ENCODE data around the gene PHLPP2. TPM values are rescaled to one million over a fixed set of nuclear protein-coding genes. Genes with fewer than 3 reads are reported as not detected.
"Not testable (repeated sequence)": the region's sequence is repeated elsewhere in the genome, so short reads cannot be mapped to it uniquely, and the experiment has no call there.

The PHLPP2 gene
- total and polyA plus RNA-seq, 2 donors, result 4.2 to 10.5 TPM

- Histone ChIP-seq H3K36me3 (ENCODE audit: insufficient read depth) (no peaks in the 10 kb centered on the region), H3K27ac (ENCODE audit: low read depth) (no peak overlapping the region), H3K4me3 (ENCODE audit: low read depth, low read length) (no peak overlapping the region), H3K4me1 (ENCODE audit: insufficient read depth) (no peaks in the 10 kb centered on the region)
- WGBS, result 97% methylated on average over 7 of the region's 7 CpGs
- no peak for DNase-seq (ENCODE audit: extremely low spot score)
Observed at GRCh38 chr16:71707199-71707598, 17.3 kb downstream of the PHLPP2 start.

GRCh38 chr16:71706046-71706445 is 18.5 kb downstream of the PHLPP2 start:
- Histone ChIP-seq H3K27ac (ENCODE audit: low read depth) (no peak overlapping the region), H3K4me3 (ENCODE audit: low read depth, low read length) (no peak overlapping the region), H3K36me3 (ENCODE audit: insufficient read depth) (no peaks in the 10 kb centered on the region), H3K4me1 (ENCODE audit: insufficient read depth) (no peaks in the 10 kb centered on the region)
- DNase-seq (ENCODE audit: extremely low spot score), result no peak
- 94% methylated on average over 2 of the region's 2 CpGs for WGBS

DNA sequence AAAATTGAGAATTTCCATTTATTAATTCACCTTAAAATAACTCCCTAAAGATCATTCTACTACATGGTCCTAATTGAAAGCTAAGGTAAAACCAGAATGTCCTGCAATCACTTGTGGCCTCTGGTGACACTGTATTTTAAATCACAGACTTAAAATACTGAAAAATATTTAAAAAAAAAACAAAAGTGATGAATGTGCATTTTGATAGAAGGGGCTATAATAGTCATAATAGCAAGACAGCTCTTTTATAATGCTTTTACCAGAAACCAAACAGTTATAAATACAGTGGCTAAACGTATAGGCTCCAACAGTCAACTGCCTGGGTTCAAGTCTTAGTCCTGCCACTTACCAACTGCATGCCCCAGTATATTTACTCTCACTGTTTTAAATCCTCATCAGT is 21.2 kb downstream of the PHLPP2 start:
- Histone ChIP-seq H3K4me3 (ENCODE audit: low read depth, low read length) (no peak overlapping the region), H3K36me3 (ENCODE audit: insufficient read depth) (no peaks in the 10 kb centered on the region), H3K27ac (ENCODE audit: low read depth) (no peak overlapping the region), H3K4me1 (ENCODE audit: insufficient read depth) (no peaks in the 10 kb centered on the region)
- no peak for DNase-seq (ENCODE audit: extremely low spot score)
- WGBS, result 92% methylated on average over 1 of the region's 1 CpG

DNA sequence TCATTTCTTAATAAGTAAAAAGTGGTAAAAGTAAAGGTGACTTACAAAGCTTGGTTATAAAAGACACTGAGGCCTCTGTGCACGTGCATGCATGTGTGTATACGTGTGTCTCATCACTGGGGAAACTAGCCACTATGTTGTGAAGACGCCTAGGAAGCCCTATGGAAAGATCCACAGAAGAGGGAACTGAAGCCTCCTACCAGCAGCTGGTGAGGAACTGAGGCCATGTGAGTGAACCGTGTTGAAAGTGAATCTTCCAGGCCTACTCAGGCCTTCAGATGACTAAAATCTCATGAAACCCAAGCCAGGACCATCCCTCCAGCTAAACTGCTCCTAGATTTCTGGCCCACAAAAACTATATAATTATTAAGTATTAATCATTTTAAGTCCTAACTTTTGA is 23.7 kb downstream of the PHLPP2 start:
- 89% methylated on average over 4 of the region's 4 CpGs for WGBS
- Histone ChIP-seq H3K4me3 (ENCODE audit: low read depth, low read length) (no peak overlapping the region), H3K36me3 (ENCODE audit: insufficient read depth) (no peaks in the 10 kb centered on the region), H3K4me1 (ENCODE audit: insufficient read depth) (no peaks in the 10 kb centered on the region), H3K27ac (ENCODE audit: low read depth) (no peak overlapping the region)
- DNase-seq (ENCODE audit: extremely low spot score), result no peak

DNA sequence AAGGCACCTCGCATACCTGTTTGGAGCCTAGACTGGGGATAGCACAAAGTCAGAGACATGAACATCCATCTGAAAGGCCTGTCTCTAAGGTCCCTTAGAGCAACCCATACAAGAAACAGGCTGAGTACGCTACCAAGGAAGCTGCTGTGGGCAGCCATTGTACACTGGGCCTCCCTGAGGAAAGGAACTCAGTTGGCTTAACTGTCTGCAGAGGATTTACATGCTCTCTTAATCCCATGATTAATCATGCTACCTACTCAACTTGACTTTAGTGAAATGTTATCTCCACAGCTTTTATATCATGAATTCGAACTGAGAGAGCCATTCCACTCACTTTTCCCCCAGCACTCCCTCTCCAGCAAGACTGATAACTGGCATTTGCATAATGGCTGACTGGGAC is 26.0 kb downstream of the PHLPP2 start:
- no peak overlapping the region for H3K4me3 ChIP-seq (ENCODE audit: low read depth, low read length)
- DNase-seq (ENCODE audit: extremely low spot score), result no peak
- no peaks in the 10 kb centered on the region for H3K36me3 ChIP-seq (ENCODE audit: insufficient read depth)
- no peak overlapping the region for H3K27ac ChIP-seq (ENCODE audit: low read depth)
- no peaks in the 10 kb centered on the region for H3K4me1 ChIP-seq (ENCODE audit: insufficient read depth)
- 87% methylated on average over 3 of the region's 3 CpGs for WGBS

GRCh38 chr16:71693164-71693563 is 31.3 kb downstream of the PHLPP2 start:
- WGBS, result 95% methylated on average over 5 of the region's 5 CpGs
- no peak overlapping the region for H3K27ac ChIP-seq (ENCODE audit: low read depth)
- H3K4me3 ChIP-seq (ENCODE audit: low read depth, low read length), result no peak overlapping the region
- H3K4me1 ChIP-seq (ENCODE audit: insufficient read depth), result no peaks in the 10 kb centered on the region
- no peaks in the 10 kb centered on the region for H3K36me3 ChIP-seq (ENCODE audit: insufficient read depth)
- no peak for DNase-seq (ENCODE audit: extremely low spot score)

GRCh38 chr16:71689901-71690300 is 34.6 kb downstream of the PHLPP2 start:
- 0% methylated on average over 1 of the region's 1 CpG for WGBS
- no peak for DNase-seq (ENCODE audit: extremely low spot score)
- Histone ChIP-seq H3K4me1 (ENCODE audit: insufficient read depth) (no peaks in the 10 kb centered on the region), H3K36me3 (ENCODE audit: insufficient read depth) (no peaks in the 10 kb centered on the region), H3K4me3 (ENCODE audit: low read depth, low read length) (no peak overlapping the region), H3K27ac (ENCODE audit: low read depth) (no peak overlapping the region)

- Histone ChIP-seq H3K36me3 (ENCODE audit: insufficient read depth) (no peaks in the 10 kb centered on the region), H3K4me3 (ENCODE audit: low read depth, low read length) (no peak overlapping the region), H3K27ac (ENCODE audit: low read depth) (no peak overlapping the region), H3K4me1 (ENCODE audit: insufficient read depth) (no peaks in the 10 kb centered on the region)
- 65% methylated on average over 3 of the region's 3 CpGs for whole genome bisulfite sequencing
- no peak for DNase-seq (ENCODE audit: extremely low spot score)
Observed at GRCh38 chr16:71687861-71688260, 36.6 kb downstream of the PHLPP2 start.

DNA sequence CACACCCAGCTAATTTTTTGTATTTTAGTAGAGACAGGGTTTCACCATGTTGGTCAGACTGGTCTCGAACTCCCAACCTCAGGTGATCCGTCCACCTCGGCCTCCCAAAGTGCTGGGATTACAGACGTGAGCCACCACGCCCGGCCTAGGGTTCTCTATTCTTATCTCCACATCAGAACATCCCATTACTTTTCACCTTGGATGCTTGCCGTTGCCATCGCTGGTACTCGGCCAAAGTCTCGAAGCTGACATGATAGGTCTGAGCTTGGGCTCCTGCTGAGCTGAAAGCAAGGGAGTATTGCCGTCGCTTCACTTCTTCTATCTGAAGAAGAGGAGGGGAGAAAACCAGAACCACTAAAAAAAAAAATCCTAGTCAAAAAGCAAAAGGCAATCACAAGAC is 40.2 kb downstream of the PHLPP2 start:
- not testable (repeated sequence) for H3K4me3 ChIP-seq (ENCODE audit: low read depth, low read length); H3K4me1 ChIP-seq (ENCODE audit: insufficient read depth); H3K36me3 ChIP-seq (ENCODE audit: insufficient read depth); DNase-seq (ENCODE audit: extremely low spot score); H3K27ac ChIP-seq (ENCODE audit: low read depth)
- WGBS, result 98% methylated on average over 12 of the region's 12 CpGs

DNA sequence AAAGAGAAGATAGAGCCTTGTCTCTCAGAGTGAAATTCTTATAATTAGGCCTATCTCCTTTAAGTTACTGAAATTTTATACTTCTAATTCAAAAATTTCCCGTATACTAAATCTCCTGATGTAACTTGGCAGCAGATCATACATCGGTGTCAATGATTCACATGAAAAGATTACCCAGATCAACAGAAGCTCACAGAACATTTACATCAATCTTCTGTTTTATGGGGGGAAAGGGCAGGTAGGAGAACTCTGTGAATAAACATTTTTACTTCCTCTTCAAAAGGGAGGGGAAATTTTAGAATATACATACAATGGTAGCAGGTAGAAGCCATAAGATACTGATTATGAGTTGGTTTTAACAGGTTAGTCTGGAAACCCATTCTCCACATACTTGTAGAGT is 43.1 kb downstream of the PHLPP2 start:
- peaks cover 3% of the 10 kb centered on the region for H3K36me3 ChIP-seq (ENCODE audit: insufficient read depth)

GRCh38 chr16:71676236-71676635 is 48.3 kb downstream of the PHLPP2 start:
- H3K27ac ChIP-seq (ENCODE audit: low read depth), result no peak overlapping the region
- 86% methylated on average over 5 of the region's 5 CpGs for WGBS
- no peak overlapping the region for H3K4me3 ChIP-seq (ENCODE audit: low read depth, low read length)
- no peaks in the 10 kb centered on the region for H3K4me1 ChIP-seq (ENCODE audit: insufficient read depth)
- H3K36me3 ChIP-seq (ENCODE audit: insufficient read depth), result peaks cover 3% of the 10 kb centered on the region
- DNase-seq (ENCODE audit: extremely low spot score), result no peak

More for the DNA sequence above, 43.1 kb downstream of the PHLPP2 start:
- no peak for DNase-seq (ENCODE audit: extremely low spot score)
- Histone ChIP-seq H3K4me1 (ENCODE audit: insufficient read depth) (no peaks in the 10 kb centered on the region), H3K27ac (ENCODE audit: low read depth) (no peak overlapping the region), H3K4me3 (ENCODE audit: low read depth, low read length) (no peak overlapping the region)
- WGBS, result 74% methylated on average over 2 of the region's 2 CpGs

DNA sequence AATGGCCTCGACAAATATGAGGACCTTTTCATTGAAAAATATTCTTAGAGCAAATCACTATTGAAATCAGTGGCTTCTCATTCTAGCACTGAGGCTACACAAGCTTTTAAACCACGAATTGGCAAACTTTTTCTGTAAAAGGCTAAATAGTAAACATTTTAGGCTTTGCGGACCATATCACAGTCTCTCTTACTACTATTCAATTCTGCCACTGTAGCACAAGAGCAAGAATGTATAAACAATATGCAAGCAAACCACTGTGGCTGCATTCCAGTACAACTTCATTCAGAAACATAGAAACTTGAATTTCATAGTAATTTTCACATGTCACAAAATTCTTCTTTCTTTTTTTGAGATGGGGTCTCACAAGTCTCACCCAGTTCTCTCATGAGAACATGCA is 49.1 kb downstream of the PHLPP2 start:
- H3K36me3 ChIP-seq (ENCODE audit: insufficient read depth), result peaks cover 1% of the 10 kb centered on the region
- H3K4me1 ChIP-seq (ENCODE audit: insufficient read depth), result no peaks in the 10 kb centered on the region
- 71% methylated on average over 3 of the region's 3 CpGs for WGBS
- DNase-seq (ENCODE audit: extremely low spot score), result no peak
- no peak overlapping the region for H3K4me3 ChIP-seq (ENCODE audit: low read depth, low read length)
- no peak overlapping the region for H3K27ac ChIP-seq (ENCODE audit: low read depth)

GRCh38 chr16:71674229-71674628 is 50.3 kb downstream of the PHLPP2 start:
- H3K4me3 ChIP-seq (ENCODE audit: low read depth, low read length), result no peak overlapping the region
- DNase-seq (ENCODE audit: extremely low spot score), result no peak
- no peaks in the 10 kb centered on the region for H3K4me1 ChIP-seq (ENCODE audit: insufficient read depth)
- no peak overlapping the region for H3K27ac ChIP-seq (ENCODE audit: low read depth)
- 91% methylated on average over 2 of the region's 2 CpGs for WGBS
- peaks cover 1% of the 10 kb centered on the region for H3K36me3 ChIP-seq (ENCODE audit: insufficient read depth)

- DNase-seq (ENCODE audit: extremely low spot score), result no peak
- WGBS, result 100% methylated on average over 1 of the region's 1 CpG
- Histone ChIP-seq H3K27ac (ENCODE audit: low read depth) (no peak overlapping the region), H3K36me3 (ENCODE audit: insufficient read depth) (peaks cover 1% of the 10 kb centered on the region), H3K4me1 (ENCODE audit: insufficient read depth) (no peaks in the 10 kb centered on the region), H3K4me3 (ENCODE audit: low read depth, low read length) (no peak overlapping the region)
Observed at GRCh38 chr16:71673582-71673973, 50.9 kb downstream of the PHLPP2 start.
